GM23338 (cell line): ENCODE measurements around the gene COL1A2. TPM values are rescaled to one million over a fixed set of nuclear protein-coding genes. Genes with fewer than 3 reads are reported as not detected.

Source experiments
- ATAC-seq: fragments of 200-7000 bp; cut with Tn5 transposase; 3 replicates; pipeline ENCODE4 v1.9.1; 2020
- DNase-seq: peaks from one replicate; pipeline ENCODE4 v3.0.0-alpha.2; 2015; ENCODE audit warnings: low spot score
- H2AFZ ChIP-seq: fragments of 200-600 bp; sonication (generic); 2 replicates; pipeline ENCODE4 v1.8.0; 2016; ENCODE audit warnings: antibody characterized with exemption, mild to moderate bottlenecking, moderate library complexity
- H3F3A ChIP-seq: fragments of 200-600 bp; sonication (generic); replicated peaks from 2 replicates; pipeline ENCODE4 v1.8.0; 2017; ENCODE audit warnings: antibody characterized with exemption, mixed run types, low read depth
- H3K27ac ChIP-seq: fragments of 200-600 bp; sonication (generic); 2 replicates; pipeline ENCODE4 v1.6.1; 2016; ENCODE audit warnings: low read depth
- H3K27me3 ChIP-seq: fragments of 200-600 bp; sonication (generic); 2 replicates; pipeline ENCODE4 v1.8.0; 2016; ENCODE audit warnings: mild to moderate bottlenecking, mixed run types, moderate library complexity; ENCODE audit not compliant: insufficient read depth
- H3K36me3 ChIP-seq: fragments of 200-600 bp; sonication (generic); 2 replicates; pipeline ENCODE4 v1.8.0; 2016; ENCODE audit warnings: mild to moderate bottlenecking; ENCODE audit not compliant: insufficient read depth
- H3K4me1 ChIP-seq: fragments of 200-600 bp; sonication (generic); 2 replicates; pipeline ENCODE4 v1.8.0; 2016; ENCODE audit warnings: mild to moderate bottlenecking, moderate library complexity; ENCODE audit not compliant: insufficient read depth
- H3K4me2 ChIP-seq: fragments of 200-600 bp; sonication (generic); 2 replicates; pipeline ENCODE4 v1.7.1; 2017; ENCODE audit warnings: mixed run types
- H3K4me3 ChIP-seq: fragments of 200-600 bp; sonication (generic); 2 replicates; pipeline ENCODE4 v1.6.1; 2016; ENCODE audit warnings: mixed run types
- H3K79me2 ChIP-seq: fragments of 200-600 bp; sonication (generic); replicated peaks from 2 replicates; pipeline ENCODE4 v1.8.0; 2017; ENCODE audit warnings: mild to moderate bottlenecking; ENCODE audit not compliant: insufficient read depth
- H3K9me2 ChIP-seq: fragments of 200-600 bp; sonication (generic); 2 replicates; pipeline ENCODE4 v1.8.0; 2017; ENCODE audit not compliant: insufficient read depth
- H4K20me1 ChIP-seq: fragments of 200-600 bp; sonication (generic); replicated peaks from 2 replicates; pipeline ENCODE4 v1.8.0; 2017; ENCODE audit warnings: mild to moderate bottlenecking; ENCODE audit not compliant: insufficient read depth
- H3K27ac Mint-ChIP-seq: 2 replicates; pipeline ENCODE4 v1.8.0; 2020; ENCODE audit warnings: inconsistent platforms, mild to moderate bottlenecking, moderate library complexity, mixed read lengths
- H3K27me3 Mint-ChIP-seq: 3 replicates; pipeline ENCODE4 v1.8.0; 2022; ENCODE audit warnings: low read depth, mild to moderate bottlenecking, moderate library complexity, mixed read lengths, inconsistent platforms; ENCODE audit not compliant: insufficient read depth, poor library complexity
- H3K36me3 Mint-ChIP-seq: 3 replicates; pipeline ENCODE4 v1.8.0; 2021; ENCODE audit warnings: low read depth, mild to moderate bottlenecking, inconsistent platforms, moderate library complexity, mixed read lengths
- H3K4me1 Mint-ChIP-seq: 3 replicates; pipeline ENCODE4 v1.8.0; 2020; ENCODE audit warnings: mild to moderate bottlenecking, inconsistent platforms, mixed read lengths
- H3K4me3 Mint-ChIP-seq: 3 replicates; pipeline ENCODE4 v1.8.0; 2021; ENCODE audit warnings: moderate library complexity, mild to moderate bottlenecking, inconsistent platforms, mixed read lengths
- H3K9me3 Mint-ChIP-seq: 3 replicates; pipeline ENCODE4 v1.8.0; 2020; ENCODE audit warnings: moderate library complexity, mild to moderate bottlenecking, inconsistent platforms, mixed read lengths
- CREB1 ChIP-seq: fragments of 250-450 bp; sonication (Bioruptor Pico); IDR thresholded peaks from 2 replicates; pipeline ENCODE4 v1.5.0; 2020; ENCODE audit warnings: low read depth, mild to moderate bottlenecking, moderate library complexity
- ETS1 ChIP-seq: IDR thresholded peaks from 2 replicates; pipeline ENCODE4 v1.6.1; 2016; ENCODE audit warnings: antibody characterized with exemption
- JUNB ChIP-seq: IDR thresholded peaks from one replicate; pipeline ENCODE4 v1.6.1; 2016; ENCODE audit warnings: antibody characterized with exemption; ENCODE audit not compliant: unreplicated experiment
- POLR2AphosphoS5 ChIP-seq: IDR thresholded peaks from 2 replicates; pipeline ENCODE4 v1.6.1; 2016; ENCODE audit warnings: antibody characterized with exemption, low read depth
- STAT1 ChIP-seq: IDR thresholded peaks from one replicate; pipeline ENCODE4 v1.6.1; 2016; ENCODE audit warnings: antibody characterized with exemption; ENCODE audit not compliant: unreplicated experiment
- polyA plus RNA-seq: library from polyadenylated mRNA; unstranded; fragments of >200 nt; fragmentation: Nextera tagmentation; extraction: Ambion mirVana; gene quantifications from 2 replicates; pipeline ENCODE4 v1.2.1, GENCODE V29; 2016
- total RNA-seq: library from RNA; depleted of rRNA; stranded (reverse); fragments of >200 nt; shearing (Covaris generic); gene quantifications from 2 replicates; pipeline ENCODE4 v1.2.3, GENCODE V29; 2014
- TF ChIP-seq, protein P1 (sequence below): fragments of 250-450 bp; sonication (Bioruptor Pico); IDR thresholded peaks from 2 replicates; pipeline ENCODE4 v1.5.0; 2020; ENCODE audit warnings: mild to moderate bottlenecking, moderate library complexity

COL1A2 gene
- total and polyA plus RNA-seq, 2 experiments from 2014 or later, result 32.0 to 67.0 TPM

GRCh38 chr7:94431176-94431575 lies 36.5 kb downstream of the COL1A2 start:
- Mint-ChIP-seq H3K27ac (no peak overlapping the region), H3K36me3 (peaks cover 27% of the 10 kb centered on the region; the same call in 2 of the 3 replicates), H3K27me3 (no peaks in the 10 kb centered on the region), H3K4me1 (no peaks in the 10 kb centered on the region), H3K4me3 (no peak overlapping the region), H3K9me3 (no peaks in the 10 kb centered on the region)
- DNase-seq (no peak), ATAC-seq (no peak)
- no peak overlapping the region for H2AFZ ChIP-seq
- no peaks in the 10 kb centered on the region for H3K9me2 ChIP-seq
- H3K36me3 ChIP-seq, result peaks cover 26% of the 10 kb centered on the region
- no peak overlapping the region for H3K4me3 ChIP-seq
- no peaks in the 10 kb centered on the region for H3F3A ChIP-seq
- H3K4me1 ChIP-seq, result no peaks in the 10 kb centered on the region
- TF ChIP-seq ETS1, result no peak
- TF ChIP-seq, protein P1, sequence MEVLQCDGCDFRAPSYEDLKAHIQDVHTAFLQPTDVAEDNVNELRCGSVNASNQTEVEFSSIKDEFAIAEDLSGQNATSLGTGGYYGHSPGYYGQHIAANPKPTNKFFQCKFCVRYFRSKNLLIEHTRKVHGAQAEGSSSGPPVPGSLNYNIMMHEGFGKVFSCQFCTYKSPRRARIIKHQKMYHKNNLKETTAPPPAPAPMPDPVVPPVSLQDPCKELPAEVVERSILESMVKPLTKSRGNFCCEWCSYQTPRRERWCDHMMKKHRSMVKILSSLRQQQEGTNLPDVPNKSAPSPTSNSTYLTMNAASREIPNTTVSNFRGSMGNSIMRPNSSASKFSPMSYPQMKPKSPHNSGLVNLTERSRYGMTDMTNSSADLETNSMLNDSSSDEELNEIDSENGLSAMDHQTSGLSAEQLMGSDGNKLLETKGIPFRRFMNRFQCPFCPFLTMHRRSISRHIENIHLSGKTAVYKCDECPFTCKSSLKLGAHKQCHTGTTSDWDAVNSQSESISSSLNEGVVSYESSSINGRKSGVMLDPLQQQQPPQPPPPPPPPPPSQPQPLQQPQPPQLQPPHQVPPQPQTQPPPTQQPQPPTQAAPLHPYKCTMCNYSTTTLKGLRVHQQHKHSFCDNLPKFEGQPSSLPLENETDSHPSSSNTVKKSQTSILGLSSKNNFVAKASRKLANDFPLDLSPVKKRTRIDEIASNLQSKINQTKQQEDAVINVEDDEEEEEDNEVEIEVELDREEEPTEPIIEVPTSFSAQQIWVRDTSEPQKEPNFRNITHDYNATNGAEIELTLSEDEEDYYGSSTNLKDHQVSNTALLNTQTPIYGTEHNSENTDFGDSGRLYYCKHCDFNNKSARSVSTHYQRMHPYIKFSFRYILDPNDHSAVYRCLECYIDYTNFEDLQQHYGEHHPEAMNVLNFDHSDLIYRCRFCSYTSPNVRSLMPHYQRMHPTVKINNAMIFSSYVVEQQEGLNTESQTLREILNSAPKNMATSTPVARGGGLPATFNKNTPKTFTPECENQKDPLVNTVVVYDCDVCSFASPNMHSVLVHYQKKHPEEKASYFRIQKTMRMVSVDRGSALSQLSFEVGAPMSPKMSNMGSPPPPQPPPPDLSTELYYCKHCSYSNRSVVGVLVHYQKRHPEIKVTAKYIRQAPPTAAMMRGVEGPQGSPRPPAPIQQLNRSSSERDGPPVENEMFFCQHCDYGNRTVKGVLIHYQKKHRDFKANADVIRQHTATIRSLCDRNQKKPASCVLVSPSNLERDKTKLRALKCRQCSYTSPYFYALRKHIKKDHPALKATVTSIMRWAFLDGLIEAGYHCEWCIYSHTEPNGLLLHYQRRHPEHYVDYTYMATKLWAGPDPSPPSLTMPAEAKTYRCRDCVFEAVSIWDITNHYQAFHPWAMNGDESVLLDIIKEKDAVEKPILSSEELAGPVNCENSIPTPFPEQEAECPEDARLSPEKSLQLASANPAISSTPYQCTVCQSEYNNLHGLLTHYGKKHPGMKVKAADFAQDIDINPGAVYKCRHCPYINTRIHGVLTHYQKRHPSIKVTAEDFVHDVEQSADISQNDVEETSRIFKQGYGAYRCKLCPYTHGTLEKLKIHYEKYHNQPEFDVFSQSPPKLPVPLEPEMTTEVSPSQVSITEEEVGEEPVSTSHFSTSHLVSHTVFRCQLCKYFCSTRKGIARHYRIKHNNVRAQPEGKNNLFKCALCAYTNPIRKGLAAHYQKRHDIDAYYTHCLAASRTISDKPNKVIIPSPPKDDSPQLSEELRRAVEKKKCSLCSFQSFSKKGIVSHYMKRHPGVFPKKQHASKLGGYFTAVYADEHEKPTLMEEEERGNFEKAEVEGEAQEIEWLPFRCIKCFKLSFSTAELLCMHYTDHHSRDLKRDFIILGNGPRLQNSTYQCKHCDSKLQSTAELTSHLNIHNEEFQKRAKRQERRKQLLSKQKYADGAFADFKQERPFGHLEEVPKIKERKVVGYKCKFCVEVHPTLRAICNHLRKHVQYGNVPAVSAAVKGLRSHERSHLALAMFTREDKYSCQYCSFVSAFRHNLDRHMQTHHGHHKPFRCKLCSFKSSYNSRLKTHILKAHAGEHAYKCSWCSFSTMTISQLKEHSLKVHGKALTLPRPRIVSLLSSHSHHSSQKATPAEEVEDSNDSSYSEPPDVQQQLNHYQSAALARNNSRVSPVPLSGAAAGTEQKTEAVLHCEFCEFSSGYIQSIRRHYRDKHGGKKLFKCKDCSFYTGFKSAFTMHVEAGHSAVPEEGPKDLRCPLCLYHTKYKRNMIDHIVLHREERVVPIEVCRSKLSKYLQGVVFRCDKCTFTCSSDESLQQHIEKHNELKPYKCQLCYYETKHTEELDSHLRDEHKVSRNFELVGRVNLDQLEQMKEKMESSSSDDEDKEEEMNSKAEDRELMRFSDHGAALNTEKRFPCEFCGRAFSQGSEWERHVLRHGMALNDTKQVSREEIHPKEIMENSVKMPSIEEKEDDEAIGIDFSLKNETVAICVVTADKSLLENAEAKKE (CRISPR knock-in tag), result no peak
- TF ChIP-seq CREB1, result no peak
- no peaks in the 10 kb centered on the region for H3K27me3 ChIP-seq
- no peaks in the 10 kb centered on the region for H4K20me1 ChIP-seq
- no peak overlapping the region for H3K27ac ChIP-seq
- H3K4me2 ChIP-seq, result no peak overlapping the region
- no peaks in the 10 kb centered on the region for H3K79me2 ChIP-seq

- H3K27ac ChIP-seq, result no peak overlapping the region
- DNase-seq (no peak), ATAC-seq (no peak)
- H3K36me3 Mint-ChIP-seq, result peaks cover 22% of the 10 kb centered on the region; the same call in 2 of the 3 replicates
- no peak for TF ChIP-seq STAT1
- no peak for TF ChIP-seq JUNB
- TF ChIP-seq POLR2AphosphoS5, result no peak
- H3F3A ChIP-seq, result no peaks in the 10 kb centered on the region
- no peaks in the 10 kb centered on the region for H3K79me2 ChIP-seq
- H2AFZ ChIP-seq, result no peak overlapping the region
- H3K36me3 ChIP-seq, result peaks cover 20% of the 10 kb centered on the region
- H3K4me2 ChIP-seq, result no peak overlapping the region
- H3K4me1 Mint-ChIP-seq, result no peaks in the 10 kb centered on the region
- H4K20me1 ChIP-seq, result no peaks in the 10 kb centered on the region
- no peak overlapping the region for H3K4me3 Mint-ChIP-seq
- no peak overlapping the region for H3K27ac Mint-ChIP-seq
- no peaks in the 10 kb centered on the region for H3K4me1 ChIP-seq
- H3K9me2 ChIP-seq, result no peaks in the 10 kb centered on the region
- H3K9me3 Mint-ChIP-seq, result no peaks in the 10 kb centered on the region
- H3K4me3 ChIP-seq, result no peak overlapping the region
- H3K27me3 ChIP-seq, result no peaks in the 10 kb centered on the region
- H3K27me3 Mint-ChIP-seq, result no peaks in the 10 kb centered on the region
These were observed 37.1 kb downstream of the COL1A2 start for GRCh38 chr7:94431619-94432280.
